Thyroid gland (tissue), 4 donors: ENCODE results near the gene RTL9. TPM values are rescaled to one million over a fixed set of nuclear protein-coding genes. Genes with fewer than 3 reads are reported as not detected.

ENCODE experiments used
- DNase-seq, 2 donors: peaks; one replicate each; pipeline ENCODE4 v3.0.0-alpha.2; 2019
- H3K27ac ChIP-seq, 3 donors: fragments of 200-600 bp; sonication (generic); 1 replicate in 2 of 3; 2 replicates in 1 of 3; pipeline ENCODE4 v1.5.1; 2016 to 2019; ENCODE audit warnings: mild to moderate bottlenecking in 1 of 3, moderate library complexity in 1 of 3
- H3K27me3 ChIP-seq: fragments of 200-600 bp; sonication (generic); one replicate; pipeline ENCODE4 v1.5.1; 2019
- H3K36me3 ChIP-seq, 2 donors: fragments of 200-600 bp; sonication (generic); one replicate each; pipeline ENCODE4 v1.5.1; 2016 to 2019
- H3K4me1 ChIP-seq, 2 donors: fragments of 200-600 bp; sonication (generic); one replicate each; pipeline ENCODE4 v1.5.1; 2017 to 2019
- H3K4me3 ChIP-seq, 3 donors: fragments of 200-600 bp; sonication (generic); replicated peaks in 1 of 3; 1 replicate in 2 of 3; 2 replicates in 1 of 3; pipeline ENCODE4 v1.5.1; 2016; ENCODE audit warnings: mild to moderate bottlenecking in 1 of 3
- H3K9me3 ChIP-seq: fragments of 200-600 bp; sonication (generic); one replicate; pipeline ENCODE4 v1.5.1; 2017
- POLR2A ChIP-seq, 2 donors: fragments of 450-650 bp; IDR thresholded peaks; one replicate each; pipeline ENCODE4 v1.6.1; 2017; ENCODE audit warnings: antibody characterized with exemption in 2 of 2, mild to moderate bottlenecking in 2 of 2, moderate library complexity in 1 of 2
- WGBS, 2 donors: methylation state at CpG; one replicate each; pipeline ENCODE4 v1.1.5; 2017; 5-methylcytosine and 5-hydroxymethylcytosine counted together
- intact Hi-C: fragments of 100-400 bp; cut with DNase I; formaldehyde crosslinking; loops from one replicate; pipeline ENCODE4 v1.15.1; 2023
- total RNA-seq, 4 donors: library from RNA; depleted of rRNA; stranded (reverse); fragments of >200 nt; gene quantifications; one replicate each; pipeline ENCODE4 v1.2.3, GENCODE V29; 2016
- TF ChIP-seq, protein P1 (sequence below), 6 experiments: fragments of 200-600 bp in 3 of 6; fragments of 450-650 bp in 3 of 6; sonication (generic) in 3 of 6; IDR thresholded peaks; one replicate each; pipeline ENCODE4 v1.5.1; 2016 to 2019; ENCODE audit warnings: antibody characterized with exemption in 6 of 6, mild to moderate bottlenecking in 2 of 6, inconsistent platforms in 1 of 6, moderate library complexity in 1 of 6

Gene RTL9
- total RNA-seq, 4 donors from 2014 or later: 0.40 to 1.1 (median 0.56) TPM

DNA sequence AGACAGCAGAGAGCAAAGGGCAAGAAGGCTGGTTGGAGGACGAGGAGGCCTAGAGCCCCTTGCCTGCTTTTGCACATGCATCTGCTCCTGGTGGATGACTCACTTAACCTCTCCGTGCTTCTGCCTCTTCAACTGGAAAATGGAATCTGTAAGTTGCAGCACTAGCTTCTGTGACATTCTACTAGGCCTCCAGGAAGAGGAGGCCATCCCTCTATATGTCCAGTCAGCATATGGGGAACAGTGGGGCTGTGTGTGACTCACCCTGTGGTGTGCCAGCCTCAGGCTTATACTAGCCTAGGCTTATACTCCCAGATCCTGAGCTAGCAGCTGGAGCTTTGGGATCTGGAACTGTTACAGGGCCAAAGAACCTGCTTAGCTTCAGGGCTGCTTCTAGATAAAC lies 36.0 kb downstream of the RTL9 start:
- Histone ChIP-seq H3K4me3 (no peak overlapping the region), H3K4me1 (no peaks in the 10 kb centered on the region), H3K27ac (no peak overlapping the region), H3K9me3 (no peaks in the 10 kb centered on the region), H3K36me3 (no peaks in the 10 kb centered on the region), H3K27me3 (no peaks in the 10 kb centered on the region)
- WGBS, 2 donors: 61 to 74% methylated on average over 2 of the region's 2 CpGs
- DNase-seq: no peak
- TF ChIP-seq, protein P1, sequence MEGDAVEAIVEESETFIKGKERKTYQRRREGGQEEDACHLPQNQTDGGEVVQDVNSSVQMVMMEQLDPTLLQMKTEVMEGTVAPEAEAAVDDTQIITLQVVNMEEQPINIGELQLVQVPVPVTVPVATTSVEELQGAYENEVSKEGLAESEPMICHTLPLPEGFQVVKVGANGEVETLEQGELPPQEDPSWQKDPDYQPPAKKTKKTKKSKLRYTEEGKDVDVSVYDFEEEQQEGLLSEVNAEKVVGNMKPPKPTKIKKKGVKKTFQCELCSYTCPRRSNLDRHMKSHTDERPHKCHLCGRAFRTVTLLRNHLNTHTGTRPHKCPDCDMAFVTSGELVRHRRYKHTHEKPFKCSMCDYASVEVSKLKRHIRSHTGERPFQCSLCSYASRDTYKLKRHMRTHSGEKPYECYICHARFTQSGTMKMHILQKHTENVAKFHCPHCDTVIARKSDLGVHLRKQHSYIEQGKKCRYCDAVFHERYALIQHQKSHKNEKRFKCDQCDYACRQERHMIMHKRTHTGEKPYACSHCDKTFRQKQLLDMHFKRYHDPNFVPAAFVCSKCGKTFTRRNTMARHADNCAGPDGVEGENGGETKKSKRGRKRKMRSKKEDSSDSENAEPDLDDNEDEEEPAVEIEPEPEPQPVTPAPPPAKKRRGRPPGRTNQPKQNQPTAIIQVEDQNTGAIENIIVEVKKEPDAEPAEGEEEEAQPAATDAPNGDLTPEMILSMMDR (IDR thresholded peaks at IDR 0.05): no peak
- no peak for TF ChIP-seq POLR2A (IDR thresholded peaks at IDR 0.05)
- intact Hi-C loops: no loop called here

DNA sequence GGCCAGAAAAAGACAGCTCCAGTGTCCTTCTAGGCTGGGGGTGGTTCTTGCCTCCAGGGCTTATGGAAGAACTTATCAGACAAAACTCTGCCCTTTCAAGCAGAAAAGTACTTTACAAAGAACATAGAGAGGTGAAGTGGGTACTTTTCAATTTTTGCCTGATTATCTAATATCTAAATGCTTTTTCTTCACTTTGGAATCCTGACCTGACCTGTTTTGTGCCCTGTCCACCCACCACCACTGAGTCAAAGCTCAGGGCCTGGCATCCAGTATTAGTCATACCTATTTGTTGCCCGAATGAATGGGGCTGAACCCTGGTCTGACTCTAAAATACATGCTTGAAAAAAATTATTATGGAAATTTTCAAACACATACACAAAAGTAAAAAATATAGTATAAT lies 37.2 kb downstream of the RTL9 start:
- Histone ChIP-seq H3K4me3 (no peak overlapping the region), H3K27ac (no peak overlapping the region), H3K9me3 (no peaks in the 10 kb centered on the region), H3K4me1 (no peaks in the 10 kb centered on the region), H3K27me3 (no peaks in the 10 kb centered on the region), H3K36me3 (no peaks in the 10 kb centered on the region)
- WGBS, 2 donors: 75 to 88% methylated on average over 1 of the region's 1 CpG
- peak; percentile 36 to 41 for DNase-seq
- TF ChIP-seq POLR2A (IDR thresholded peaks at IDR 0.05): no peak
- TF ChIP-seq, protein P1 (IDR thresholded peaks at IDR 0.05): no peak
- intact Hi-C loops: no loop called here

DNA sequence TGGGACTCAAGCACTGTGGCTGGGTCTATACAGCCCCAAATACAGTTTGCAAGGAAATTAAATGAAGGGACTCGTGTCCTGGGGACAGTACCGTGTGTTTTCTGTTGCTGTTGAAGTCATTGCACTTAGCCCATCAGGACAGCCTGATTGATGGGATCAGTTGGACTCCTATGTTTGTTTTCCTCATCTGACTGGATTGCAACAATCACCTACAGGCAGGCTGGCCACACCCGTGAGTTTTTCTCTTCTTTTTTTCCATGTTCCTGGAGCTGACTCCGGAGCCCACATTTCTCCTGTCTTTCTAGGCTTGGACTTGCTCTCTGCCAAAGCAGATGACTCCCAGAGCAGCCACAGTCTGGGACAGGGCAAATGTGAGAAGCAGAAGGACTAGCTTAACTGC lies 38.1 kb downstream of the RTL9 start:
- Histone ChIP-seq H3K9me3 (no peaks in the 10 kb centered on the region), H3K27ac (no peak overlapping the region), H3K4me1 (no peaks in the 10 kb centered on the region), H3K27me3 (no peaks in the 10 kb centered on the region), H3K4me3 (no peak overlapping the region), H3K36me3 (no peaks in the 10 kb centered on the region)
- TF ChIP-seq, protein P1 (IDR thresholded peaks at IDR 0.05): no peak
- no peak for TF ChIP-seq POLR2A (IDR thresholded peaks at IDR 0.05)
- 73 to 83% methylated on average over 3 to 4 of the region's 4 CpGs for WGBS, 2 donors
- DNase-seq: no peak
- intact Hi-C loops: no loop called here

DNA sequence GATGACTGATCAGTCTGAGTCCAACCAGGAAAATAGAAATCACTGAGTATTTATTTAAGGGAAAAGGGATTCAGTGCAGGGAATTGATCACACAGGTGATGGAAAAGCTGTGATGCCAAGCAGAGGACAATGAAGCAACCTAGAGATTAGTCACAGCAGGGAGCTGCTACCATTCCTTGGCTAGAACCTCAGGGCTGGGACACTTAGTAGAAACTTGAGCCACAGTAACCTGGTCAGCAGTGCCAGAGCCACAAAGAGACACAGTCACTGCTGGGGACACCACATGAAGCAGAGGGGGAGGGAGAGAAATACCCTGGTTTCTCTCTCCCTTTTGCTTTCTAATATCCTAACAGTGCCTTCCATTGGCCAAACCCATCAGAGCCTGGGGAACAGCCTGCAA lies 38.7 kb downstream of the RTL9 start:
- intact Hi-C loops: no loop called here
- H3K27me3 ChIP-seq: no peaks in the 10 kb centered on the region
- H3K9me3 ChIP-seq: no peaks in the 10 kb centered on the region
- no peak overlapping the region for H3K4me3 ChIP-seq
- H3K36me3 ChIP-seq: no peaks in the 10 kb centered on the region
- no peaks in the 10 kb centered on the region for H3K4me1 ChIP-seq
- no peak overlapping the region for H3K27ac ChIP-seq
- no peak for DNase-seq
- no peak for TF ChIP-seq POLR2A (IDR thresholded peaks at IDR 0.05)
- TF ChIP-seq, protein P1 (IDR thresholded peaks at IDR 0.05): no peak

DNA sequence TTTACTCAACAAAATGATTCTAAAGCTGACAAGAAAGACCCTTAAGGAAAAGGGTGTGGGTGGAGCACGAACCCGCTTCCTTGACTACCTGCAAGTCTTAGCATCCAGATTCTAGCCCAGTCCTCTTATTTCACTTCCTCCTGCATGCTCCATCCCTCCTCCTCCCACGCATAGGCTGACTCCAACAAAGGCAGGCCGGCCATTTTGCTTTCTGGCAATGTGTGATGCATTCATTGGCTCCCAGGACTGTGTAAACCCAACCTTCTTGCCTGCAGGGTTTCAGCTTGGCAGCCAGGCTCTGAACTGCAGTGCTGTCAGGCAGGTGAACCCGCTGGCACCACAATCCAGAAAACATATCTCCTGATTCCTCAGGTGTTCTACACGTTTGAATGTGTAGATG lies 39.3 kb downstream of the RTL9 start:
- Histone ChIP-seq H3K9me3 (no peaks in the 10 kb centered on the region), H3K36me3 (no peaks in the 10 kb centered on the region), H3K27me3 (no peaks in the 10 kb centered on the region), H3K4me1 (no peaks in the 10 kb centered on the region), H3K4me3 (no peak overlapping the region), H3K27ac (no peak overlapping the region)
- DNase-seq: no peak
- 88 to 95% methylated on average over 6 of the region's 6 CpGs for WGBS, 2 donors
- TF ChIP-seq, protein P1 (IDR thresholded peaks at IDR 0.05): no peak
- TF ChIP-seq POLR2A (IDR thresholded peaks at IDR 0.05): no peak
- intact Hi-C loops: no loop called here
